Right lobe of liver (tissue), 6 donors: ENCODE results near the gene KLHL24. TPM values are rescaled to one million over a fixed set of nuclear protein-coding genes. Genes with fewer than 3 reads are reported as not detected.
"Not testable (repeated sequence)": the region's sequence is repeated elsewhere in the genome, so short reads cannot be mapped to it uniquely, and the experiment has no call there.

Source experiments
- ATAC-seq, 4 donors: fragments of 200-7000 bp; cut with Tn5 transposase; one replicate each; pipeline ENCODE4 v1.9.1; 2020; ENCODE audit warnings: mild to moderate bottlenecking in 4 of 4, moderate library complexity in 4 of 4
- DNase-seq, 3 donors: peaks; one replicate each; pipeline ENCODE4 v3.0.0-alpha.2; 2020
- H3K27ac ChIP-seq, 3 donors: fragments of 200-600 bp; one replicate each; pipeline ENCODE4 v1.8.0; 2022
- H3K27me3 ChIP-seq, 2 donors: fragments of 200-600 bp; one replicate each; pipeline ENCODE4 v1.8.0; 2022
- H3K36me3 ChIP-seq, 4 donors: fragments of 200-600 bp; sonication (generic) in 1 of 4; one replicate each; pipeline versions ENCODE4 v1.5.1 to v1.8.0; 2017 to 2022; ENCODE audit warnings: control low read depth in 1 of 4
- H3K4me1 ChIP-seq, 4 donors: fragments of 200-600 bp; sonication (generic) in 1 of 4; one replicate each; pipeline versions ENCODE4 v1.5.1 to v1.8.0; 2017 to 2022; ENCODE audit warnings: control low read depth in 1 of 4
- H3K4me3 ChIP-seq, 3 donors: fragments of 200-600 bp; one replicate each; pipeline ENCODE4 v1.8.0; 2022
- H3K9me3 ChIP-seq, 4 donors: fragments of 200-600 bp; sonication (generic) in 1 of 4; one replicate each; pipeline versions ENCODE4 v1.5.1 to v1.8.0; 2017 to 2022; ENCODE audit warnings: control low read depth in 1 of 4
- POLR2A ChIP-seq: fragments of 450-650 bp; IDR thresholded peaks from one replicate; pipeline ENCODE4 v1.6.1; 2017; ENCODE audit warnings: antibody characterized with exemption, mild to moderate bottlenecking
- WGBS: methylation state at CpG from one replicate; pipeline ENCODE4 v1.1.6; 2018; ENCODE audit warnings: low coverage, low lambda C conversion rate; ENCODE audit not compliant: insufficient coverage; ENCODE audit errors: missing lambda C conversion rate; 5-methylcytosine and 5-hydroxymethylcytosine counted together
- intact Hi-C, 2 donors: fragments of 100-400 bp; cut with DNase I; formaldehyde crosslinking; loops; one replicate each; pipeline versions ENCODE4 v1.11.2 to v1.14.1; 2022
- total RNA-seq, 6 experiments: library from RNA; depleted of rRNA in 2 of 6; stranded (reverse); fragments of >200 nt in 2 of 6; fragmentation: NEBNext Ultra II Directional in 3 of 6; extraction: Animal tissue kit (Norgen Biotek cat#: 25700) in 3 of 6; gene quantifications; one replicate each; pipeline versions ENCODE4 v1.1.0 to v1.2.4, GENCODE V29; 2016 to 2023
- TF ChIP-seq, protein P1 (sequence below), 4 donors: fragments of 200-600 bp in 3 of 4; fragments of 450-650 bp in 1 of 4; IDR thresholded peaks; one replicate each; pipeline versions ENCODE4 v1.5.1 to v1.8.0; 2016 to 2022; ENCODE audit warnings: antibody characterized with exemption in 4 of 4, mild to moderate bottlenecking in 2 of 4
- donor health status: DM: no; HTN: yes; CAD: no.
- donor health status: DM: no; HTN: no; CAD: no.
- donor health status: DM: no; HTN: no; CAD: no.
- donor health status: DM: no; HTN: yes; CAD: no.
- donor health status: DM: no; HTN: yes; CAD: no.

The KLHL24 gene
- total RNA-seq, 6 experiments from 2014 or later = 26.3 to 43.9 (median 32.0) TPM

GRCh38 chr3:183638101-183638852, 2.9 kb downstream of the KLHL24 start:
- Histone ChIP-seq H3K4me3 (no peak overlapping the region), H3K27me3 (no peaks in the 10 kb centered on the region), H3K27ac (no peak overlapping the region), H3K9me3 (no peaks in the 10 kb centered on the region), H3K4me1 (peaks cover 0 to 20% (median 0%) of the 10 kb centered on the region in 4 donors), H3K36me3 (no peaks in the 10 kb centered on the region)
- ATAC-seq = no peak
- intact Hi-C loops = no loop called here
- no peak for DNase-seq
- TF ChIP-seq POLR2A = no peak
- TF ChIP-seq, protein P1, sequence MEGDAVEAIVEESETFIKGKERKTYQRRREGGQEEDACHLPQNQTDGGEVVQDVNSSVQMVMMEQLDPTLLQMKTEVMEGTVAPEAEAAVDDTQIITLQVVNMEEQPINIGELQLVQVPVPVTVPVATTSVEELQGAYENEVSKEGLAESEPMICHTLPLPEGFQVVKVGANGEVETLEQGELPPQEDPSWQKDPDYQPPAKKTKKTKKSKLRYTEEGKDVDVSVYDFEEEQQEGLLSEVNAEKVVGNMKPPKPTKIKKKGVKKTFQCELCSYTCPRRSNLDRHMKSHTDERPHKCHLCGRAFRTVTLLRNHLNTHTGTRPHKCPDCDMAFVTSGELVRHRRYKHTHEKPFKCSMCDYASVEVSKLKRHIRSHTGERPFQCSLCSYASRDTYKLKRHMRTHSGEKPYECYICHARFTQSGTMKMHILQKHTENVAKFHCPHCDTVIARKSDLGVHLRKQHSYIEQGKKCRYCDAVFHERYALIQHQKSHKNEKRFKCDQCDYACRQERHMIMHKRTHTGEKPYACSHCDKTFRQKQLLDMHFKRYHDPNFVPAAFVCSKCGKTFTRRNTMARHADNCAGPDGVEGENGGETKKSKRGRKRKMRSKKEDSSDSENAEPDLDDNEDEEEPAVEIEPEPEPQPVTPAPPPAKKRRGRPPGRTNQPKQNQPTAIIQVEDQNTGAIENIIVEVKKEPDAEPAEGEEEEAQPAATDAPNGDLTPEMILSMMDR (IDR thresholded peaks at IDR 0.05) = no peak
- 50% methylated on average over 6 of the region's 6 CpGs for WGBS

- WGBS = 96% methylated on average over 9 of the region's 11 CpGs
- intact Hi-C loops, DNase-seq, H3K36me3 ChIP-seq, H3K27ac ChIP-seq, ATAC-seq, H3K4me3 ChIP-seq, H3K27me3 ChIP-seq, H3K9me3 ChIP-seq: not testable (repeated sequence)
- H3K4me1 ChIP-seq = peaks cover 0 to 20% (median 0%) of the 10 kb centered on the region in 4 donors
These were observed 5.2 kb downstream of the KLHL24 start for GRCh38 chr3:183640635-183641034.

- H3K4me1 ChIP-seq = peaks cover 0 to 20% (median 0%) of the 10 kb centered on the region in 4 donors
- TF ChIP-seq POLR2A = no peak
- TF ChIP-seq, protein P1 (IDR thresholded peaks at IDR 0.05) = no peak
- no peaks in the 10 kb centered on the region for H3K27me3 ChIP-seq
- ATAC-seq (no peak), DNase-seq (no peak)
- H3K9me3 ChIP-seq = no peaks in the 10 kb centered on the region
- 66% methylated on average over 2 of the region's 2 CpGs for WGBS
- H3K27ac ChIP-seq = no peak overlapping the region
- peaks cover 0 to 7% (median 2%) of the 10 kb centered on the region in 4 donors for H3K36me3 ChIP-seq
- H3K4me3 ChIP-seq = no peak overlapping the region
- intact Hi-C loops = no loop called here
These were observed 6.5 kb downstream of the KLHL24 start for GRCh38 chr3:183641882-183642281.

DNA sequence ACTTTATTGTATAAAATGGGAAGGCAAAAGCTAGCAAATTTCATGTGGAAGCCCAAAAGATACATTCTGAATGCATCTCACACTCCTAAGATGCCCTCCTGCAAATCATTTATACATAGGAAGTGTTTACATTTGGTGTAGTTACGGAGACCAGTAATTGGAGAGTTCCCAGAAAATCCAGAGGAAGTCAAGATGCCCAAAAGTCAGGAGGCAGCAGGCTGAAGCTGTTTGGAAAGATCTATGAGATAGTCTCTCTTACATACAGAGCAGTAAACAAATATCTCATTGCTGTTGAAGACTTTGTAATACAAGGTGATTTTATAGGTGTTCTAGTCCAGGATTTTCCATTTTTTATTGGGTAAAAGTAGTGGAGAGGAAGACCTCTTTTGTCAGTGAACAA, 8.8 kb downstream of the KLHL24 start:
- Histone ChIP-seq H3K36me3 (peaks cover 0 to 7% (median 4%) of the 10 kb centered on the region in 4 donors), H3K4me3 (no peak overlapping the region), H3K9me3 (no peaks in the 10 kb centered on the region), H3K4me1 (no peaks in the 10 kb centered on the region), H3K27me3 (no peaks in the 10 kb centered on the region), H3K27ac (no peak overlapping the region)
- intact Hi-C loops = no loop called here
- no peak for ATAC-seq
- TF ChIP-seq, protein P1 (IDR thresholded peaks at IDR 0.05) = no peak
- no peak for TF ChIP-seq POLR2A
- WGBS = 90% methylated on average over 1 of the region's 1 CpG
- DNase-seq = no peak

DNA sequence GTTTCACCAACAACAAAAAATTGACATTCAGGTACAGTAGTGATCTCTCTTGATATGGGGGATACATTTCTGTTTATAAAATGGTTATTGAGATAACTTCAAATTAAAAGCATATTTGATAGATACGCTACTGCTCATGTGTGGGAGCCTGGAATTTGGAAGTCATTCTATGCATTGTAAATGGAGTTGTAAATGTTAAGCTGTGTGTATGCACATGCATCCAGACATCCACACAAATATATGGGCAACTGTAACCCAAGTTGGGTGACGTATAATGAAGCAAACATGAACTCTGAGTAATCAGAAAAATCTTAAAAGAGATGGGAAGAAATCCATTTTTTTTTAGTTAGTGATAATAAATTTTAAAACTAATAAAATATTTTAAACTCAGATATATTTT, 9.8 kb downstream of the KLHL24 start:
- no peaks in the 10 kb centered on the region for H3K27me3 ChIP-seq
- no peak overlapping the region for H3K4me3 ChIP-seq
- DNase-seq = no peak
- H3K27ac ChIP-seq = no peak overlapping the region
- H3K9me3 ChIP-seq = no peaks in the 10 kb centered on the region
- no peak for ATAC-seq
- intact Hi-C loops = no loop called here
- no peak for TF ChIP-seq POLR2A
- TF ChIP-seq, protein P1 (IDR thresholded peaks at IDR 0.05) = no peak
- WGBS = 100% methylated on average over 2 of the region's 2 CpGs
- peaks cover 0 to 7% (median 4%) of the 10 kb centered on the region in 4 donors for H3K36me3 ChIP-seq
- H3K4me1 ChIP-seq = no peaks in the 10 kb centered on the region
